ENCODE measurements around the gene ALDH4A1.

Gene ALDH4A1

DNA sequence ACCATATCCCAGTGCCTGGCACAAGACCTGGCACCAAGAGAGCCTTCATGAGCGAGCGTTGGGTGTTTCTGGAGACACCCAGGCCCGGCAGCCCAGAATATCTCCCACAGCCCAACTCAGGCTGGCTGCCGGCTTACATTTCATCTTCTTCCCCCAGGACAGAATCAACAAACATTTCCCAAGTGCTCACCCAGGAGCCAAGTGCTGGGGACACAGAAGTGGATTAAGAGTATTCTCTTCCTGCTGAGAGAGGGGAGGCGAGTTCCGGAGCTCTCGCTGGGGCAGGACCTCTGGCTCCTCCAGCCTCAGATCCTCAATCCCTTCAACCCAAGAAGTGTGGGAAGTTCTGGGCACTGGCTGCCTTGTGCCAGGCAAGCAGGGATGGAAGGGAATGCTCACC is 30.5 kb upstream of the ALDH4A1 start:
- H3K36me3 ChIP-seq = no peaks in the 10 kb centered on the region
- H3K4me3 ChIP-seq (ENCODE audit: low read depth in 1 of 2, low read length in 1 of 2) = no peak overlapping the region
- H3K9me3 ChIP-seq = no peaks in the 10 kb centered on the region
- H3K4me1 ChIP-seq (ENCODE audit: control insufficient read depth in 1 of 2, insufficient read depth in 1 of 2, low read depth in 1 of 2, low read length in 1 of 2) = peaks cover 1 to 4% of the 10 kb centered on the region in 2 experiments
- peaks cover 19% of the 10 kb centered on the region for H3K27me3 ChIP-seq
- TF ChIP-seq, protein P1, sequence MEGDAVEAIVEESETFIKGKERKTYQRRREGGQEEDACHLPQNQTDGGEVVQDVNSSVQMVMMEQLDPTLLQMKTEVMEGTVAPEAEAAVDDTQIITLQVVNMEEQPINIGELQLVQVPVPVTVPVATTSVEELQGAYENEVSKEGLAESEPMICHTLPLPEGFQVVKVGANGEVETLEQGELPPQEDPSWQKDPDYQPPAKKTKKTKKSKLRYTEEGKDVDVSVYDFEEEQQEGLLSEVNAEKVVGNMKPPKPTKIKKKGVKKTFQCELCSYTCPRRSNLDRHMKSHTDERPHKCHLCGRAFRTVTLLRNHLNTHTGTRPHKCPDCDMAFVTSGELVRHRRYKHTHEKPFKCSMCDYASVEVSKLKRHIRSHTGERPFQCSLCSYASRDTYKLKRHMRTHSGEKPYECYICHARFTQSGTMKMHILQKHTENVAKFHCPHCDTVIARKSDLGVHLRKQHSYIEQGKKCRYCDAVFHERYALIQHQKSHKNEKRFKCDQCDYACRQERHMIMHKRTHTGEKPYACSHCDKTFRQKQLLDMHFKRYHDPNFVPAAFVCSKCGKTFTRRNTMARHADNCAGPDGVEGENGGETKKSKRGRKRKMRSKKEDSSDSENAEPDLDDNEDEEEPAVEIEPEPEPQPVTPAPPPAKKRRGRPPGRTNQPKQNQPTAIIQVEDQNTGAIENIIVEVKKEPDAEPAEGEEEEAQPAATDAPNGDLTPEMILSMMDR (IDR thresholded peaks at IDR 0.05) = no peak
- no peak overlapping the region for H3K27ac ChIP-seq

DNA sequence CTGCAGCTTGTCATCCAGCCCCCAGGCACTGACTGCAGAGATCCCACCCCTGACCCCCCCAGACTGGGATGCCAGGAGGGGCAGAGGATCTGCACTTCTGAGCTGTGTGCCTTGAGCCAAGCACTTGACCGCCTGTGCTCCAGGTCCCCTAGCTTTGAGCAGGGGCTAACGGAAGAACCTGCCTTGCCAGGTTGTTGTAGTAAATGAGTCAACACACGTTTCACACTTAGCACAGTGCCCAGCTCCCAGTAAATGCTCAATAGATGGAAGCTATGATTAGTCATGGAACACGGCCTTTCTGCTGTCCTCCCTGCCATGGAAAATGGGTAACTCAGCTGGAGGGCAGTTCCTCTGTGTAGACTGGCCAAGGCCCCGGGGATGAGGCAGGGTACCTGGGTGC is 30.0 kb upstream of the ALDH4A1 start:
- Histone ChIP-seq H3K36me3 (no peaks in the 10 kb centered on the region), H3K4me3 (ENCODE audit: low read depth in 1 of 2, low read length in 1 of 2) (no peak overlapping the region), H3K4me1 (ENCODE audit: control insufficient read depth in 1 of 2, insufficient read depth in 1 of 2, low read depth in 1 of 2, low read length in 1 of 2) (peaks cover 6 to 9% of the 10 kb centered on the region in 2 experiments), H3K27ac (no peak overlapping the region), H3K27me3 (peaks cover 24% of the 10 kb centered on the region), H3K9me3 (no peaks in the 10 kb centered on the region)
- TF ChIP-seq, protein P1 (IDR thresholded peaks at IDR 0.05) = no peak

DNA sequence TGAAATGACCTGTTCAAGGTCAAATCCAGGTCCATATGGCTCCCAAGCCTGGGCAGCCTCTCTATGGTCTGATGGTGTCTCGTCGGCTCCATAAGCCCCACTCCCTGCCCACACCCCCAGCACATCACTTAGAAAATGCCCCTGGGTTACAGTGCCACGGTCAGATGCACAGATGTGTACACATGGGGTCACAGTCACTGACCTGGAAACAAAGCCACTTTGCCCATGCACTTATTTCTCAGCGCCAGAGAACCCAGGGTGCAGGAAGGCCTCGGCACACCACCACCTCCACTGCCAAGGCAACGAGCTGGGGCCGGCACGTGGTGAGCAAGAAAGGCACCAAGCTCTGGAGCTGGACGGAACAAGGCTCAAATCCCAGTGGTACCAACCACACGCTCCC is 29.4 kb upstream of the ALDH4A1 start:
- Histone ChIP-seq H3K9me3 (no peaks in the 10 kb centered on the region), H3K27me3 (peaks cover 30% of the 10 kb centered on the region), H3K27ac (no peak overlapping the region), H3K4me3 (ENCODE audit: low read depth in 1 of 2, low read length in 1 of 2) (no peak overlapping the region), H3K4me1 (ENCODE audit: control insufficient read depth in 1 of 2, insufficient read depth in 1 of 2, low read depth in 1 of 2, low read length in 1 of 2) (peaks cover 10 to 15% of the 10 kb centered on the region in 2 experiments), H3K36me3 (no peaks in the 10 kb centered on the region)
- TF ChIP-seq, protein P1 (IDR thresholded peaks at IDR 0.05) = no peak

DNA sequence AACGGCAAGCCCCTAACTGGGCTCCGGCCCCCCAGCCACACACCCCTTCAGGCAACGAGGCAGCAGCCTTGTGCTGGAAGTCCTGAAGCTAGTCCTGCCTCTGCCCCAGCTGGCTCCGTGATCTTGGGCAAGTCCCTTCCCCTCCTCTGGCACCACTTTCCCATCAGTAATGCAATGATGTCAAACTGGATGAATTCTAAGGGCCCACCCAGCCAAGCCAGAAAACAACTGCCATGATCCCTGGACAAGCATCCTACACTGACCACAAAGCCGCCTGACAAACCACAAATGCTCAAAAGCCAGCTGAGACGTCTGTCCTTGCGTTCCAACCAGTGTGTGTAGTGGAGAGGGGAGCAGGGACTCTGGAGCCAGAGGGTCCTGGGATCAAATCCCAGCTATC is 27.3 kb upstream of the ALDH4A1 start:
- Histone ChIP-seq H3K4me3 (ENCODE audit: low read depth in 1 of 2, low read length in 1 of 2) (no peak overlapping the region), H3K9me3 (no peaks in the 10 kb centered on the region), H3K4me1 (ENCODE audit: control insufficient read depth in 1 of 2, insufficient read depth in 1 of 2, low read depth in 1 of 2, low read length in 1 of 2) (peaks cover 16 to 19% of the 10 kb centered on the region in 2 experiments), H3K27me3 (peaks cover 47% of the 10 kb centered on the region), H3K27ac (no peak overlapping the region), H3K36me3 (no peaks in the 10 kb centered on the region)
- TF ChIP-seq, protein P1 (IDR thresholded peaks at IDR 0.05) = no peak

DNA sequence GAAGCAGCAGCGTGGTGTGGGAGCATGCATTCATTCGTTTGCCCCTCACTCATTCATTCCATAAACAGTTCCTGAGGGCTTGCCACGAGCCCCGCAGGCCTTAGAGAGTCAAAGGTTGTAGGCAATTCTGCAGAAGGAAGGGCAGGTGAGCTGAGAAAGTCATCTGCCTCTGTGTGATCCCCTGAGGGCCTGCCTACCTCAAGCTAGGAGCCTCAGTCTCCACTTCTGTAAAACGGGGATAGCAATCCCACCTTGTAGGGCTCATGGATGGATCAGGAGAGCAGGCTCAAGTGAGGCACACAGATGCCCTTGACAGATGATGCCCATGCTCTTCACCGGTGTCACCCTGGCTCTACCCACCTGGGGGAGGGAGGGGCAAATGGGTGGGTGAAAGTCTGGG is 26.6 kb upstream of the ALDH4A1 start:
- Histone ChIP-seq H3K27ac (no peak overlapping the region), H3K27me3 (peaks cover 54% of the 10 kb centered on the region), H3K4me1 (ENCODE audit: control insufficient read depth in 1 of 2, insufficient read depth in 1 of 2, low read depth in 1 of 2, low read length in 1 of 2) (peaks cover 23 to 24% of the 10 kb centered on the region in 2 experiments), H3K9me3 (no peaks in the 10 kb centered on the region), H3K36me3 (no peaks in the 10 kb centered on the region), H3K4me3 (ENCODE audit: low read depth in 1 of 2, low read length in 1 of 2) (no peak overlapping the region)
- TF ChIP-seq, protein P1 (IDR thresholded peaks at IDR 0.05) = no peak

DNA sequence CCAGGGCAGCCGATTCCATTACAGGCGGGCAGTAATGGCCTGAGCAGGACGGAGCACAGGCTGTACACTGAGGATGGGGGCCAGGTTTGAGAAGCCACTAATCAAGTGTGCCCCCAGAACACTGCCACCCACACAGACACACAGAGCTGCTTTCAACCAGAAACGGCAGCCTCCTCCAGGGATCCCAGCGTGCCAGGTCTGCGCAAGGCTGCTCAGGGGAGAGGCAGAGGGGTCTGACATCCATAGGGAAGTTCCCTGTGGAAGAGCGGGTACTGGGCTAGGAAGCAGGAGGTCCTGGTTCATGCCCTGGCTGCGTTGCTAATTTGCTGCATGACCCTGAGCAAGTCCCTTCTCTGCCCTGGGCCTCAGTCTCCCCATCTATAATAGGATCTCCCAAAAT is 26.1 kb upstream of the ALDH4A1 start:
- Histone ChIP-seq H3K27ac (no peak overlapping the region), H3K4me1 (ENCODE audit: control insufficient read depth in 1 of 2, insufficient read depth in 1 of 2, low read depth in 1 of 2, low read length in 1 of 2) (peaks cover 28 to 30% of the 10 kb centered on the region in 2 experiments), H3K27me3 (peaks cover 59% of the 10 kb centered on the region)

More for the DNA sequence above, 26.1 kb upstream of the ALDH4A1 start:
- no peaks in the 10 kb centered on the region for H3K36me3 ChIP-seq
- H3K4me3 ChIP-seq (ENCODE audit: low read depth in 1 of 2, low read length in 1 of 2) = no peak overlapping the region
- TF ChIP-seq, protein P1 (IDR thresholded peaks at IDR 0.05) = no peak
- H3K9me3 ChIP-seq = no peaks in the 10 kb centered on the region
